Lower lobe of right lung (tissue), 2 donors: ENCODE results near the gene STEAP3. TPM values are rescaled to one million over a fixed set of nuclear protein-coding genes. Genes with fewer than 3 reads are reported as not detected.

ENCODE experiments used
- ATAC-seq, 2 donors: fragments of 200-7000 bp; cut with Tn5 transposase; one replicate each; pipeline ENCODE4 v1.9.1; 2020 to 2022; ENCODE audit warnings: mild to moderate bottlenecking in 2 of 2, moderate library complexity in 2 of 2
- DNase-seq: peaks from one replicate; pipeline ENCODE4 v3.0.0-alpha.2; 2020
- H3K27ac ChIP-seq: fragments of 200-600 bp; one replicate; pipeline ENCODE4 v1.8.0; 2022
- H3K27me3 ChIP-seq: fragments of 200-600 bp; one replicate; pipeline ENCODE4 v1.8.0; 2022; ENCODE audit warnings: low read depth
- H3K36me3 ChIP-seq: fragments of 200-600 bp; one replicate; pipeline ENCODE4 v1.8.0; 2022; ENCODE audit warnings: mild to moderate bottlenecking
- H3K4me1 ChIP-seq: fragments of 200-600 bp; one replicate; pipeline ENCODE4 v1.8.0; 2022
- H3K4me3 ChIP-seq: fragments of 200-600 bp; one replicate; pipeline ENCODE4 v1.8.0; 2022; ENCODE audit warnings: mild to moderate bottlenecking
- H3K9me3 ChIP-seq: fragments of 200-600 bp; one replicate; pipeline ENCODE4 v1.8.0; 2022
- CTCF ChIP-seq: fragments of 200-600 bp; IDR thresholded peaks from one replicate; pipeline ENCODE4 v1.8.0; 2022; ENCODE audit warnings: antibody characterized with exemption, mild to moderate bottlenecking
- intact Hi-C: fragments of 100-400 bp; cut with DNase I; formaldehyde crosslinking; loops from one replicate; pipeline ENCODE4 v1.11.0; 2022
- total RNA-seq: library from RNA; stranded (reverse); fragmentation: NEBNext Ultra II Directional; extraction: Animal tissue kit (Norgen Biotek cat#: 25700); gene quantifications from one replicate; pipeline ENCODE4 v1.2.1, GENCODE V29; 2021
- donor health status: DM: no; HTN: yes; CAD: no; lungs with severe emphysema.

STEAP3 gene
- total RNA-seq, 1 donor from 2014 or later: 18.3 TPM

GRCh38 chr2:119181791-119182445 is 41.7 kb upstream of the STEAP3 start:
- DNase-seq (no peak), ATAC-seq (no peak)
- no peak overlapping the region for H3K4me3 ChIP-seq
- no peak overlapping the region for H3K27ac ChIP-seq
- no peak for TF ChIP-seq CTCF
- H3K36me3 ChIP-seq: no peaks in the 10 kb centered on the region
- H3K27me3 ChIP-seq: no peaks in the 10 kb centered on the region
- intact Hi-C loops: no loop called here
- no peaks in the 10 kb centered on the region for H3K9me3 ChIP-seq
- H3K4me1 ChIP-seq: no peaks in the 10 kb centered on the region

GRCh38 chr2:119184512-119184911 is 39.1 kb upstream of the STEAP3 start:
- Histone ChIP-seq H3K27ac (no peak overlapping the region), H3K4me1 (no peaks in the 10 kb centered on the region), H3K4me3 (no peak overlapping the region), H3K9me3 (no peaks in the 10 kb centered on the region), H3K36me3 (no peaks in the 10 kb centered on the region), H3K27me3 (no peaks in the 10 kb centered on the region)
- no peak for ATAC-seq
- intact Hi-C loops: no loop called here
- no peak for TF ChIP-seq CTCF
- no peak for DNase-seq

- intact Hi-C loops: no loop called here
- ATAC-seq: no peak
Observed at GRCh38 chr2:119190321-119191111, 33.1 kb upstream of the STEAP3 start.

GRCh38 chr2:119192893-119193292 is 30.7 kb upstream of the STEAP3 start:
- no peak for ATAC-seq
- DNase-seq: no peak
- Histone ChIP-seq H3K27ac (no peak overlapping the region), H3K4me1 (peaks cover 2% of the 10 kb centered on the region), H3K36me3 (no peaks in the 10 kb centered on the region), H3K4me3 (no peak overlapping the region), H3K27me3 (no peaks in the 10 kb centered on the region), H3K9me3 (no peaks in the 10 kb centered on the region)
- intact Hi-C loops: no loop called here
- no peak for TF ChIP-seq CTCF

More at GRCh38 chr2:119190321-119191111, 33.1 kb upstream of the STEAP3 start:
- no peaks in the 10 kb centered on the region for H3K27me3 ChIP-seq
- H3K36me3 ChIP-seq: no peaks in the 10 kb centered on the region
- H3K27ac ChIP-seq: no peak overlapping the region
- H3K4me1 ChIP-seq: no peaks in the 10 kb centered on the region
- no peak overlapping the region for H3K4me3 ChIP-seq
- no peak for TF ChIP-seq CTCF
- DNase-seq: no peak
- no peaks in the 10 kb centered on the region for H3K9me3 ChIP-seq

- Histone ChIP-seq H3K27me3 (no peaks in the 10 kb centered on the region), H3K4me1 (peaks cover 11% of the 10 kb centered on the region), H3K27ac (no peak overlapping the region), H3K36me3 (no peaks in the 10 kb centered on the region), H3K9me3 (no peaks in the 10 kb centered on the region), H3K4me3 (no peak overlapping the region)
- TF ChIP-seq CTCF: no peak
- DNase-seq: no peak
- ATAC-seq: no peak
- intact Hi-C loops: no loop called here
Observed at GRCh38 chr2:119195001-119195400, 28.6 kb upstream of the STEAP3 start.
